Neural progenitor cell (in vitro differentiated cells): ENCODE results near the gene GABRB1.

Experiments
- CTCF ChIP-seq: fragments of 200-600 bp; sonication (generic); IDR thresholded peaks from 2 replicates; pipeline ENCODE4 v1.5.1; 2017; ENCODE audit warnings: antibody characterized with exemption, mild to moderate bottlenecking
- EZH2 ChIP-seq: fragments of 200-600 bp; sonication (generic); IDR thresholded peaks from 2 replicates; pipeline ENCODE4 v1.6.1; 2017; ENCODE audit warnings: antibody characterized with exemption, mild to moderate bottlenecking, moderate library complexity
- EZH2phosphoT487 ChIP-seq: fragments of 200-600 bp; sonication (generic); IDR thresholded peaks from 2 replicates; pipeline ENCODE4 v1.6.1; 2017; ENCODE audit warnings: antibody characterized with exemption

GRCh38 chr4:47271291-47271690 lies 239.9 kb downstream of the GABRB1 start:
- no peak for TF ChIP-seq CTCF
- no peak for TF ChIP-seq EZH2
- no peak for TF ChIP-seq EZH2phosphoT487
